ENCODE data around the gene ATP2B3. TPM values are rescaled to one million over a fixed set of nuclear protein-coding genes. Genes with fewer than 3 reads are reported as not detected.
A peak's percentile ranks its signal among the peaks of the same experiment; 100 is the strongest.

The ATP2B3 gene
- total and polyA plus RNA-seq, 9 of the 15 experiments (the other 6 are each of a cell fraction or from before 2014, with no cell fraction given): 0.04 TPM; not detected in 8

- ATAC-seq: no peak; the same call in 1 of the 3 replicates
- ChIA-PET CTCF (ENCODE audit: low intra/inter-chr PET ratio) (interaction anchor here (1.2 kb wide), 2 partner anchors 39 to 57 kb away, joined by 3 to 4 read pairs; no protein-coding TSS in a partner anchor), POLR2A (no interaction called here)
- Histone ChIP-seq H3K4me3 (no peak overlapping the region), H3K9me1 (ENCODE audit: control insufficient read depth, insufficient read depth, low read length) (no peaks in the 10 kb centered on the region), H3K9ac (ENCODE audit: insufficient read depth in 1 of 2, low read depth in 2 of 2, low read length in 2 of 2) (0 out of 4 replicates have a peak overlapping the region, but pooled peaks of 1 of the 2 experiments have one; percentile 10), H3K9me3 (replicated peaks; ENCODE audit: control insufficient read depth, insufficient read depth, low read depth, low read length) (no peaks in the 10 kb centered on the region), H4K20me1 (replicated peaks; ENCODE audit: control insufficient read depth, insufficient read depth, low read length) (no peaks in the 10 kb centered on the region), H3K4me2 (ENCODE audit: insufficient read depth, low read length) (no peak overlapping the region), H3K79me2 (ENCODE audit: control insufficient read depth, insufficient read depth, low read length) (no peaks in the 10 kb centered on the region), H3K27me3 (ENCODE audit: control insufficient read depth in 2 of 2, insufficient read depth in 2 of 2, low read length in 2 of 2) (peaks cover 22 to 45% of the 10 kb centered on the region in 2 experiments), H3K4me1 (replicated peaks in 1 of 2; ENCODE audit: control insufficient read depth in 2 of 2, insufficient read depth in 2 of 2, low read length in 2 of 2) (peaks cover 0 to 19% of the 10 kb centered on the region in 2 experiments; a peak in 2 of 5 replicates), H2AFZ (ENCODE audit: low read depth, low read length) (peak overlapping the region; percentile 48), H3K27ac (ENCODE audit: extremely low read depth, low read depth, low read length) (no peak overlapping the region), H3K36me3 (ENCODE audit: control insufficient read depth, insufficient read depth, low read length) (no peaks in the 10 kb centered on the region)
- BruUV-seq (replicated peaks): no TSS peak
- intact Hi-C loops (cut with micrococcal nuclease) (loop anchor here (1.0 to 5.0 kb wide), 3 partner anchors 36 to 98 kb away; partner anchors contain the start of gene DUSP9), in situ Hi-C loops (cut with MboI) (loop anchor here (5.0 kb wide), 1 partner anchor 56 kb away; no protein-coding TSS in a partner anchor)
- no peak for FAIRE-seq
- no peak for DNase-seq (ENCODE audit: extremely low read depth in 1 of 4, low spot score in 3 of 4)
- WGBS (ENCODE audit: insufficient coverage, low coverage, missing lambda C conversion rate): 51% methylated on average over 6 of the region's 9 CpGs
- TF ChIP-seq PCBP2 (IDR thresholded peaks at IDR 0.05; ENCODE audit: low read depth, low read length, poor library complexity, severe bottlenecking) (no peak), ZC3H4 (CRISPR knock-in tag; IDR thresholded peaks at IDR 0.05; ENCODE audit: borderline replicate concordance) (no peak), MCM3 (IDR thresholded peaks at IDR 0.05) (no peak), DDX20 (tag; IDR thresholded peaks at IDR 0.05; ENCODE audit: low read depth) (no peak), NR2C2 (CRISPR knock-in tag; IDR thresholded peaks at IDR 0.05) (no peak), NR2C2 (tag; IDR thresholded peaks at IDR 0.05) (no peak), PTBP1 (IDR thresholded peaks at IDR 0.05; ENCODE audit: low read depth, low read length) (no peak), ZNF395 (CRISPR knock-in tag; IDR thresholded peaks at IDR 0.05) (no peak), TBL1XR1 (IDR thresholded peaks at IDR 0.05; ENCODE audit: low read length in 2 of 2) (no peak), CHD7 (IDR thresholded peaks at IDR 0.05; ENCODE audit: low read depth, low read length) (no peak)
Measured at GRCh38 chrX:153610836-153611213, 93.4 kb downstream of the ATP2B3 start.

Measured in K562 (cell line).